Right atrium auricular region (tissue), 2 donors: ENCODE measurements around the gene ECSIT. TPM values are rescaled to one million over a fixed set of nuclear protein-coding genes. Genes with fewer than 3 reads are reported as not detected.
"Not testable (repeated sequence)": the region's sequence is repeated elsewhere in the genome, so short reads cannot be mapped to it uniquely, and the experiment has no call there.

Experiments used
- DNase-seq: peaks from one replicate; pipeline ENCODE4 v3.0.0-alpha.2; 2019; ENCODE audit warnings: low spot score
- H3K27ac ChIP-seq, 2 donors: fragments of 200-600 bp; sonication (generic); 1 replicate in 1 of 2; 2 replicates in 1 of 2; pipeline ENCODE4 v1.5.1; 2016 to 2019
- H3K27me3 ChIP-seq, 2 donors: fragments of 200-600 bp; sonication (generic); one replicate each; pipeline versions ENCODE4 v1.5.1 to v1.6.0; 2017 to 2019
- H3K36me3 ChIP-seq: fragments of 200-600 bp; sonication (generic); one replicate; pipeline ENCODE4 v1.5.1; 2016
- H3K4me1 ChIP-seq, 2 donors: fragments of 200-600 bp; sonication (generic); one replicate each; pipeline versions ENCODE4 v1.5.1 to v1.6.0; 2017 to 2019
- H3K4me3 ChIP-seq, 2 donors: fragments of 200-600 bp; sonication (generic); 1 replicate in 1 of 2; 2 replicates in 1 of 2; pipeline ENCODE4 v1.5.1; 2017 to 2019; ENCODE audit warnings: mild to moderate bottlenecking in 1 of 2, moderate library complexity in 1 of 2
- H3K9me3 ChIP-seq, 2 donors: fragments of 200-600 bp; sonication (generic); one replicate each; pipeline ENCODE4 v1.5.1; 2019
- CTCF ChIP-seq, 2 donors: fragments of 200-600 bp; sonication (generic); IDR thresholded peaks; one replicate each; pipeline ENCODE4 v1.5.1; 2019; ENCODE audit warnings: antibody characterized with exemption in 2 of 2
- total RNA-seq, 2 donors: library from RNA; depleted of rRNA; stranded (reverse); fragments of >200 nt; gene quantifications; one replicate each; pipeline ENCODE4 v1.1.0, GENCODE V29; 2016

Gene ECSIT
- 100 to 1,000 TPM in 1 of 2 donors, 10 to 100 TPM in 1; 83.6 to 126 TPM for total RNA-seq

GRCh38 chr19:11528551-11529341 lies at the start of gene ECSIT:
ECSIT (minus strand) TSS chr19:11529134; CDS start chr19:11519170, 9,964 bp downstream.
- peaks cover 0 to 23% of the 10 kb centered on the region in 2 donors for H3K4me1 ChIP-seq
- H3K27me3 ChIP-seq, result no peaks in the 10 kb centered on the region
- no peaks in the 10 kb centered on the region for H3K36me3 ChIP-seq
- H3K27ac ChIP-seq, result peak within 1 kb of the TSS; percentile 81 to 90
- DNase-seq, result peak; percentile 99
- TF ChIP-seq CTCF (IDR thresholded peaks at IDR 0.05), result no peak
- peak within 1 kb of the TSS; percentile 57 to 87 for H3K4me3 ChIP-seq
- H3K9me3 ChIP-seq, result no peaks in the 10 kb centered on the region

GRCh38 chr19:11577451-11578257 lies 48.7 kb upstream of the ECSIT start, which contains the start of gene ACP5:
ACP5 (minus strand) TSS chr19:11577645; CDS start chr19:11577317, 328 bp downstream.
- no peak for TF ChIP-seq CTCF (IDR thresholded peaks at IDR 0.05)
- H3K27ac ChIP-seq, result peak within 1 kb of the TSS in 1 of 2 donors; percentile 16
- no peak for DNase-seq
- H3K4me3 ChIP-seq, result peak within 1 kb of the TSS; percentile 14 to 38
- peaks cover 0 to 13% of the 10 kb centered on the region in 2 donors for H3K4me1 ChIP-seq
- H3K9me3 ChIP-seq, result no peaks in the 10 kb centered on the region
- H3K36me3 ChIP-seq, result no peaks in the 10 kb centered on the region
- no peaks in the 10 kb centered on the region for H3K27me3 ChIP-seq

GRCh38 chr19:11576227-11576626 lies 47.3 kb upstream of the ECSIT start:
- no peak for TF ChIP-seq CTCF (IDR thresholded peaks at IDR 0.05)
- Histone ChIP-seq H3K36me3 (no peaks in the 10 kb centered on the region), H3K27ac (no peak overlapping the region), H3K27me3 (no peaks in the 10 kb centered on the region), H3K4me3 (no peak overlapping the region), H3K9me3 (no peaks in the 10 kb centered on the region), H3K4me1 (peaks cover 0 to 13% of the 10 kb centered on the region in 2 donors)
- no peak for DNase-seq

- Histone ChIP-seq H3K27ac (no peak overlapping the region), H3K9me3 (no peaks in the 10 kb centered on the region), H3K4me1 (peaks cover 0 to 13% of the 10 kb centered on the region in 2 donors), H3K27me3 (no peaks in the 10 kb centered on the region), H3K36me3 (no peaks in the 10 kb centered on the region), H3K4me3 (no peak overlapping the region)
- DNase-seq, result no peak
- no peak for TF ChIP-seq CTCF (IDR thresholded peaks at IDR 0.05)
Measured at GRCh38 chr19:11574689-11575088, 45.8 kb upstream of the ECSIT start.

GRCh38 chr19:11573763-11574162 lies 44.8 kb upstream of the ECSIT start:
- H3K36me3 ChIP-seq, H3K27ac ChIP-seq, DNase-seq, H3K4me1 ChIP-seq, H3K27me3 ChIP-seq, H3K4me3 ChIP-seq, H3K9me3 ChIP-seq: not testable (repeated sequence)

GRCh38 chr19:11573354-11573753 lies 44.4 kb upstream of the ECSIT start:
- not testable (repeated sequence) for H3K27me3 ChIP-seq, H3K4me3 ChIP-seq, H3K36me3 ChIP-seq, DNase-seq, H3K9me3 ChIP-seq, H3K4me1 ChIP-seq, H3K27ac ChIP-seq
